HFFc6 (cell line): ENCODE data around the gene ADGRL1. TPM values are rescaled to one million over a fixed set of nuclear protein-coding genes. Genes with fewer than 3 reads are reported as not detected.
"Not testable (repeated sequence)": the region's sequence is repeated elsewhere in the genome, so short reads cannot be mapped to it uniquely, and the experiment has no call there.

Source experiments
- DNase-seq: peaks from one replicate; pipeline ENCODE4 v3.0.0-alpha.2; 2018
- H3K27ac Mint-ChIP-seq: 2 replicates; pipeline ENCODE4 v1.8.0; 2020; ENCODE audit warnings: mild to moderate bottlenecking, mixed read lengths
- H3K27me3 Mint-ChIP-seq: 2 replicates; pipeline ENCODE4 v1.8.0; 2021; ENCODE audit warnings: mild to moderate bottlenecking, moderate library complexity, mixed read lengths; ENCODE audit not compliant: insufficient read depth
- H3K36me3 Mint-ChIP-seq: 2 replicates; pipeline ENCODE4 v1.8.0; 2021; ENCODE audit warnings: low read depth, mixed read lengths
- H3K4me1 Mint-ChIP-seq: 2 replicates; pipeline ENCODE4 v1.8.0; 2020; ENCODE audit warnings: low read depth, mixed read lengths
- H3K4me3 Mint-ChIP-seq: 2 replicates; pipeline ENCODE4 v1.8.0; 2020; ENCODE audit warnings: mild to moderate bottlenecking, moderate library complexity, mixed read lengths
- H3K9me3 Mint-ChIP-seq: 2 replicates; pipeline ENCODE4 v1.8.0; 2020; ENCODE audit warnings: mild to moderate bottlenecking, mixed read lengths
- total RNA-seq, 6 experiments: library from RNA; stranded (reverse); fragmentation: NEBNext Ultra II Directional; extraction: Animal tissue kit (Norgen Biotek cat#: 25700); gene quantifications; 2 replicates in 1 of 6; 3 replicates in 5 of 6; pipeline ENCODE4 v1.2.3, GENCODE V29; 2021
- TF ChIP-seq, protein P1 (sequence below): fragments of 200-600 bp; sonication (generic); IDR thresholded peaks from 2 replicates; pipeline ENCODE4 v1.5.0; 2021; ENCODE audit warnings: antibody characterized with exemption, mild to moderate bottlenecking

Gene ADGRL1
- total RNA-seq, 6 experiments from 2014 or later: 1.6 to 2.9 (median 2.2) TPM

- H3K36me3 Mint-ChIP-seq: no peaks in the 10 kb centered on the region
- TF ChIP-seq, protein P1, sequence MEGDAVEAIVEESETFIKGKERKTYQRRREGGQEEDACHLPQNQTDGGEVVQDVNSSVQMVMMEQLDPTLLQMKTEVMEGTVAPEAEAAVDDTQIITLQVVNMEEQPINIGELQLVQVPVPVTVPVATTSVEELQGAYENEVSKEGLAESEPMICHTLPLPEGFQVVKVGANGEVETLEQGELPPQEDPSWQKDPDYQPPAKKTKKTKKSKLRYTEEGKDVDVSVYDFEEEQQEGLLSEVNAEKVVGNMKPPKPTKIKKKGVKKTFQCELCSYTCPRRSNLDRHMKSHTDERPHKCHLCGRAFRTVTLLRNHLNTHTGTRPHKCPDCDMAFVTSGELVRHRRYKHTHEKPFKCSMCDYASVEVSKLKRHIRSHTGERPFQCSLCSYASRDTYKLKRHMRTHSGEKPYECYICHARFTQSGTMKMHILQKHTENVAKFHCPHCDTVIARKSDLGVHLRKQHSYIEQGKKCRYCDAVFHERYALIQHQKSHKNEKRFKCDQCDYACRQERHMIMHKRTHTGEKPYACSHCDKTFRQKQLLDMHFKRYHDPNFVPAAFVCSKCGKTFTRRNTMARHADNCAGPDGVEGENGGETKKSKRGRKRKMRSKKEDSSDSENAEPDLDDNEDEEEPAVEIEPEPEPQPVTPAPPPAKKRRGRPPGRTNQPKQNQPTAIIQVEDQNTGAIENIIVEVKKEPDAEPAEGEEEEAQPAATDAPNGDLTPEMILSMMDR: peak; percentile 88
- peak overlapping the region; percentile 56; the same call in 1 of the 2 replicates for H3K4me3 Mint-ChIP-seq
- peak; percentile 32 for DNase-seq
- peaks cover 3% of the 10 kb centered on the region; the same call in 1 of the 2 replicates for H3K27me3 Mint-ChIP-seq
- no peaks in the 10 kb centered on the region for H3K9me3 Mint-ChIP-seq
- H3K27ac Mint-ChIP-seq: peak overlapping the region; percentile 76
- peaks cover 43% of the 10 kb centered on the region for H3K4me1 Mint-ChIP-seq
Observed at GRCh38 chr19:14147797-14148605, 58.0 kb downstream of the ADGRL1 start.

- no peaks in the 10 kb centered on the region for H3K9me3 Mint-ChIP-seq
- peak overlapping the region; percentile 78 for H3K27ac Mint-ChIP-seq
- no peak overlapping the region for H3K4me3 Mint-ChIP-seq
- no peaks in the 10 kb centered on the region for H3K36me3 Mint-ChIP-seq
- H3K4me1 Mint-ChIP-seq: peaks cover 43% of the 10 kb centered on the region
- peak; percentile 82 for DNase-seq
- peaks cover 3% of the 10 kb centered on the region; the same call in 1 of the 2 replicates for H3K27me3 Mint-ChIP-seq
- TF ChIP-seq, protein P1: no peak
Observed at GRCh38 chr19:14146789-14147216, 59.2 kb downstream of the ADGRL1 start.

DNA sequence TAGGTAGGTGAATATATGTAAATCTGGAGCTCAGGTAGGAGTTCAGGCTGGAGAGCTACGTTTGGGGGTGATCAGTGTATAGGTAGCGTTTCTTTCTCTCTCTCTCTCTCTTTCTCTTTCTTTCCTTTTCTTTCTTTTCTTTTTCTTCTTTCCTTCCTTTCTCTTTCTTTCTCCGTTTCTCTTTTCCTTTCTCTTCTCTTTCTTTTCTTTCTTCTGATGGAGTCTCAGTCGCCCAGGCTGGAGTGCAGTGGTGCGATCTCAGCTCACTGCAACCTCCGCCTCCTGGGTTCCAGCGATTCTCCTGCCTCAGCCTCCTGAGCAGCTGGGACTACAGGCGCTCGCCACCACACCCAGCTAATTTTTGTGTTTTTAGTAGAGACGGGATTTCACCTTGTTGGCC is 59.8 kb downstream of the ADGRL1 start:
- H3K27ac Mint-ChIP-seq: peak overlapping the region; percentile 78; the same call in 1 of the 2 replicates
- H3K4me1 Mint-ChIP-seq: peaks cover 43% of the 10 kb centered on the region
- H3K9me3 Mint-ChIP-seq, H3K36me3 Mint-ChIP-seq, H3K27me3 Mint-ChIP-seq, DNase-seq, H3K4me3 Mint-ChIP-seq: not testable (repeated sequence)

- Mint-ChIP-seq H3K27me3 (peaks cover 4% of the 10 kb centered on the region), H3K4me1 (peaks cover 43% of the 10 kb centered on the region), H3K9me3 (no peaks in the 10 kb centered on the region), H3K27ac (no peak overlapping the region; the same call in 1 of the 2 replicates), H3K36me3 (no peaks in the 10 kb centered on the region), H3K4me3 (no peak overlapping the region)
- TF ChIP-seq, protein P1: no peak
- no peak for DNase-seq
Observed at GRCh38 chr19:14145381-14145780, 60.6 kb downstream of the ADGRL1 start.

DNA sequence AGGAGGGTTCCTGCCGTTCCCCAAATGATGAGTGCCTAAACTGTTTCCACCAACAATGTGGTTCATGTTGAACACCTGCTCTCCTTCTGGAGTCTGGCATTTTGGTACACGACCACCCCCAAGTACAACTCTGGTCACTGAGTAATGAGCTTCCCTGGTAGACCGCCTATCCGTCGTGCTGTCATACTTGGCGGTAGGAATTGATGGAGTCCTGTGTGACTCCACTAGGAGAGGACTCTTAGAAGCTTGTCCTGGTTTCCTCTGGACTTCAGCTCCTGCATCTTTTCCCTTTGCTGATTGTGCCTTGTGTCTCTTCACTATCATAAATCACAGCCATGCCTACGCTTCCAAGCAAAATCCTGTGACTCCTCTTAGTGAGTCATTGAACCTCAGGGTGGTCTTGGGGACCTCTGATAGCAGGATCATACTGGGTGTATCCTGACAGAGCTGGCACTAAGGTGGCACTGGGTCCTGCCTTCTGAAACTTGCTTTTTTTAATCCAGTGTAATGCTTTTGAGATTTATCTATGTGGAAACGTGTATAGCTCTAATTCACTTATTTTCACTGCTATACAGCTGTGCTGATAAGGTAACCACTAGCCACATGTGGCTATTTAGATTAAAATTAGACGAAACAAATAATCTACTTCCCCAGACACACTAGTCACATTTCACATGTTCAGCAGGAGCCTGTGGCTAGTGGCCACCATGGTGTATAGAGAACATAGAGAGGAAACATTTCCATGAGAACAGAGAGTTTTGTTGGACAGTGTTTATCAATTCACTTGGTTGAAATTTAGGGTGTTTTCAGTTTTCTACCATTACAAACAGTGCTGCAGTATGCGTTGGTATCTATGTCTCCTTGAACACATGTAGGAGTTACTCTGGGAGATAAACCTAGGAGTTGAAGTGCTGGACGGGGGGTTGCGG is 63.4 kb downstream of the ADGRL1 start:
- TF ChIP-seq, protein P1: no peak
- Mint-ChIP-seq H3K9me3 (no peaks in the 10 kb centered on the region), H3K27me3 (peaks cover 1% of the 10 kb centered on the region; the same call in 1 of the 2 replicates), H3K27ac (no peak overlapping the region), H3K36me3 (no peaks in the 10 kb centered on the region), H3K4me3 (no peak overlapping the region), H3K4me1 (peaks cover 45% of the 10 kb centered on the region)
- no peak for DNase-seq
